SH-SY5Y (cell line): ENCODE data around the gene BARX1.

Experiments
- GATA2 ChIP-seq: IDR thresholded peaks from 2 replicates; pipeline ENCODE4 v1.6.1; 2011; ENCODE audit warnings: mild to moderate bottlenecking, low read depth, low read length
- GATA3 ChIP-seq: IDR thresholded peaks from 2 replicates; pipeline ENCODE4 v1.6.1; 2011; ENCODE audit warnings: low read depth, mild to moderate bottlenecking, low read length, moderate library complexity

DNA sequence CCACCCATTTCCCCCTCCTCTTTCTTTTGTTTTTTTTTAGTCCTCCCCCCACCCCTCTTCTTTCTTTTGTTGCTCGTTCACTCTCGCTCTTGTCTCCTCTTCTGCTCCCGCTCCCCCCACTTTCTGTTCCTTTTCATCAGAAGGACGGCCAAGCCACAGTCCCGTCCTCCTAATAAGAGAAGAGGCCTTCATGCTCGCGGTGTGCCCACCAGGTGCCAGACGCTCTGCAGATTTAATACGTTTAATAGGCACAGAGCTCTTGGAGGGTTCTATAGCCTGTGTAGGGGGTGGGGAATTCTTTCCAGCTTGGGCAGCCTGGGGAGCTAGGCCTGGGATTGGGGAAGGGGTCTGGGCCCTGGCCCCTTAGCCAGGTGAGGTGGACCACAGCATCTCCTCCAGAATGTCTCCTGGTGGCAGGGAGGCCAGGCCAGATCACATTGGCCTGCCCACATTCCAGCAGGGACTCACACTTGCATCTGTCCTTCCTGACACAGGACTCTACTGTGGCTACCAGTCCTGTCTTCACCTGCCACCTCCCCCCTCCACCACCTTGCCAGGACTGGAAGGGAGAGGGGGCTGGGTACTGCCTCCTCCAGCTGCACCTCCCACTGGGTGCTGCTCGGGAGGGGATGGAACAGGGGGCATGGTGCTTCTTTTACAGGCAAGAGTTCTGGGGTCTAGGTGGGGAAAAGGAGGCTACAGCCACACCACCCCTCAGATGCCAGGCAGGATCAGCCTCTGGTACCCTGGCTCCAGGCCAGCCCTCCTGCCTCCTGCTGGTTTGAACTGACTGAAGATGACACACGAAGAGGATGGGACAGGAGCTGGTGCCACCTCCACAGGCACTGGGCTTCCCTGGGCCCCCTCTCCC lies 6.1 kb upstream of the BARX1 start:
- TF ChIP-seq GATA2 (no peak), GATA3 (no peak)
